CD14-positive monocyte (primary cell): ENCODE measurements around the gene NSG2. TPM values are rescaled to one million over a fixed set of nuclear protein-coding genes. Genes with fewer than 3 reads are reported as not detected.

ENCODE experiments used
- DNase-seq, 3 donors: peaks; one replicate each; pipeline ENCODE4 v3.0.0-alpha.2; 2011 to 2022
- H2AFZ ChIP-seq: 2 replicates; pipeline ENCODE4 v1.6.0; 2012; ENCODE audit warnings: mild to moderate bottlenecking, low read depth, low read length, inconsistent platforms; ENCODE audit not compliant: insufficient read depth, poor library complexity, severe bottlenecking
- H3K27ac ChIP-seq, 2 donors: 1 replicate in 1 of 2; 2 replicates in 1 of 2; pipeline ENCODE4 v1.5.1; 2012 to 2013; ENCODE audit warnings: low read length in 2 of 2, control low read depth in 1 of 2, inconsistent platforms in 1 of 2, low read depth in 1 of 2, mild to moderate bottlenecking in 1 of 2
- H3K27me3 ChIP-seq, 2 donors: one replicate each; pipeline versions ENCODE4 v1.6.0 to v1.6.1; 2011 to 2013; ENCODE audit warnings: low read length in 2 of 2; ENCODE audit not compliant: control insufficient read depth in 2 of 2, insufficient read depth in 2 of 2
- H3K36me3 ChIP-seq, 2 donors: replicated peaks in 1 of 2; 1 replicate in 1 of 2; 2 replicates in 1 of 2; pipeline versions ENCODE4 v1.5.1 to v1.6.1; 2012 to 2013; ENCODE audit warnings: low read length in 2 of 2, control low read depth in 1 of 2, inconsistent platforms in 1 of 2, mild to moderate bottlenecking in 1 of 2; ENCODE audit not compliant: insufficient read depth in 2 of 2, control insufficient read depth in 1 of 2
- H3K4me1 ChIP-seq, 2 donors: 1 replicate in 1 of 2; 2 replicates in 1 of 2; pipeline versions ENCODE4 v1.5.1 to v1.6.1; 2012 to 2013; ENCODE audit warnings: low read length in 2 of 2, control low read depth in 1 of 2, inconsistent platforms in 1 of 2, mild to moderate bottlenecking in 1 of 2, moderate library complexity in 1 of 2; ENCODE audit not compliant: insufficient read depth in 2 of 2, control insufficient read depth in 1 of 2
- H3K4me2 ChIP-seq: replicated peaks from 2 replicates; pipeline ENCODE3; 2012; ENCODE audit warnings: low read length, moderate library complexity, mild to moderate bottlenecking; ENCODE audit not compliant: poor library complexity, severe bottlenecking; ENCODE audit errors: extremely low read depth
- H3K4me3 ChIP-seq, 3 experiments: fragments of 200-600 bp in 1 of 3; sonication (generic) in 1 of 3; replicated peaks in 1 of 3; 1 replicate in 2 of 3; 2 replicates in 1 of 3; pipeline ENCODE4 v1.5.1; 2011 to 2013; ENCODE audit warnings: low read length in 3 of 3, mild to moderate bottlenecking in 3 of 3, control low read depth in 2 of 3, low read depth in 2 of 3, inconsistent platforms in 1 of 3, moderate library complexity in 1 of 3
- H3K79me2 ChIP-seq: 2 replicates; pipeline ENCODE4 v1.6.0; 2012; ENCODE audit warnings: mild to moderate bottlenecking, control low read depth, inconsistent platforms, low read length, moderate library complexity; ENCODE audit not compliant: insufficient read depth
- H3K9ac ChIP-seq: 2 replicates; pipeline ENCODE4 v1.6.0; 2017; ENCODE audit warnings: low read length, mild to moderate bottlenecking; ENCODE audit not compliant: insufficient read depth, poor library complexity, severe bottlenecking
- H3K9me3 ChIP-seq, 2 donors: replicated peaks in 1 of 2; 1 replicate in 1 of 2; 2 replicates in 1 of 2; pipeline versions ENCODE4 v1.5.1 to v1.6.1; 2012 to 2013; ENCODE audit warnings: low read length in 2 of 2, control low read depth in 1 of 2; ENCODE audit not compliant: control insufficient read depth in 1 of 2, insufficient read depth in 1 of 2
- H4K20me1 ChIP-seq: 2 replicates; pipeline ENCODE4 v1.6.0; 2012; ENCODE audit warnings: mild to moderate bottlenecking, low read length, control low read depth, moderate library complexity; ENCODE audit not compliant: insufficient read depth
- H3K27ac Mint-ChIP-seq, 7 donors: one replicate each; pipeline ENCODE4 v1.8.0; 2020; ENCODE audit warnings: mild to moderate bottlenecking in 7 of 7, mixed read lengths in 7 of 7, moderate library complexity in 6 of 7, inconsistent platforms in 2 of 7
- H3K27me3 Mint-ChIP-seq, 3 donors: one replicate each; pipeline ENCODE4 v1.8.0; 2021 to 2022; ENCODE audit warnings: low read depth in 3 of 3, mild to moderate bottlenecking in 3 of 3, mixed read lengths in 3 of 3, moderate library complexity in 3 of 3, inconsistent platforms in 1 of 3
- H3K36me3 Mint-ChIP-seq, 2 donors: one replicate each; pipeline ENCODE4 v1.8.0; 2020; ENCODE audit warnings: mixed read lengths in 2 of 2, inconsistent platforms in 1 of 2, mild to moderate bottlenecking in 1 of 2
- H3K4me1 Mint-ChIP-seq: one replicate; pipeline ENCODE4 v1.8.0; 2020; ENCODE audit warnings: mild to moderate bottlenecking, mixed read lengths
- H3K4me3 Mint-ChIP-seq, 2 donors: one replicate each; pipeline ENCODE4 v1.8.0; 2020; ENCODE audit warnings: mild to moderate bottlenecking in 2 of 2, mixed read lengths in 2 of 2, moderate library complexity in 1 of 2
- H3K9me3 Mint-ChIP-seq, 7 donors: one replicate each; pipeline ENCODE4 v1.8.0; 2020 to 2022; ENCODE audit warnings: mixed read lengths in 7 of 7, mild to moderate bottlenecking in 6 of 7, moderate library complexity in 6 of 7, inconsistent platforms in 2 of 7
- WGBS: methylation state at CpG from one replicate; pipeline ENCODE4 v1.1.5; 2013; ENCODE audit warnings: missing lambda C conversion rate; ENCODE audit not compliant: insufficient coverage; 5-methylcytosine and 5-hydroxymethylcytosine counted together
- intact Hi-C, 2 donors: fragments of 100-400 bp; cut with micrococcal nuclease; formaldehyde crosslinking; loops; one replicate each; pipeline versions ENCODE4 v1.15.0 to v1.15.1; 2023
- polyA plus RNA-seq, 3 donors: library from polyadenylated mRNA; depleted of rRNA in 1 of 3; unstranded in 2 of 3; stranded (reverse) in 1 of 3; fragments of 300-500 nt in 2 of 3; fragments of >200 nt in 1 of 3; fragmentation: Illumina TruSeq in 2 of 3; gene quantifications; 1 replicate in 2 of 3; 2 replicates in 1 of 3; pipeline ENCODE4 v1.2.3, GENCODE V29; 2012 to 2021
- TF ChIP-seq, protein P1 (sequence below): fragments of 200-600 bp; IDR thresholded peaks from one replicate; pipeline ENCODE4 v1.8.0; 2022; ENCODE audit warnings: antibody characterized with exemption, mild to moderate bottlenecking

NSG2 gene
- polyA plus RNA-seq, 3 donors: not detected

DNA sequence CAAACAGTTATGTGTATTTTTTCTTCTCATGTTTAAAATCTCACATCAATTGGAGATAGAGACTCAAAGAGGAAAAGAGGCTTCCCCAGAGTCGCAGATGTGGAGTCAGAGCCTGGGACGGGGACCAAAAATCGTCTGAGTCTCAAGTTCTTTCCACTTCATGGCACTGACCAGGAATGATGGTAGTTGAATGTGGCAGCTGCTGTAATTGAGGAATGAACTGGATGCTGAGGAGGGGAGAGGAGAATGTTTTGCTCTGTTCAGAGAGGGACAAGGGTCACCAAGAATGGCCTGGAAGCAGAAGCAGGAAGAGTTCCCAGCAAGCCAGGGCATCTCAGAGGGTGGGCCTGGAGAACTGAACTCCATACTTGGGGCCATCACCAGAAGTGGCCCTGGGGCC is 103.9 kb downstream of the NSG2 start:
- no peaks in the 10 kb centered on the region for H3K27me3 ChIP-seq
- H3K4me1 ChIP-seq: no peaks in the 10 kb centered on the region
- intact Hi-C loops: no loop called here
- no peak overlapping the region for H3K4me3 ChIP-seq
- H3K9ac ChIP-seq: no peak overlapping the region
- no peaks in the 10 kb centered on the region for H3K36me3 Mint-ChIP-seq
- no peak overlapping the region for H3K27ac Mint-ChIP-seq
- H3K4me3 Mint-ChIP-seq: no peak overlapping the region
- no peaks in the 10 kb centered on the region for H3K4me1 Mint-ChIP-seq
- WGBS: 85% methylated on average over 3 of the region's 3 CpGs
- no peaks in the 10 kb centered on the region for H3K9me3 ChIP-seq
- H3K36me3 ChIP-seq: no peaks in the 10 kb centered on the region
- TF ChIP-seq, protein P1, sequence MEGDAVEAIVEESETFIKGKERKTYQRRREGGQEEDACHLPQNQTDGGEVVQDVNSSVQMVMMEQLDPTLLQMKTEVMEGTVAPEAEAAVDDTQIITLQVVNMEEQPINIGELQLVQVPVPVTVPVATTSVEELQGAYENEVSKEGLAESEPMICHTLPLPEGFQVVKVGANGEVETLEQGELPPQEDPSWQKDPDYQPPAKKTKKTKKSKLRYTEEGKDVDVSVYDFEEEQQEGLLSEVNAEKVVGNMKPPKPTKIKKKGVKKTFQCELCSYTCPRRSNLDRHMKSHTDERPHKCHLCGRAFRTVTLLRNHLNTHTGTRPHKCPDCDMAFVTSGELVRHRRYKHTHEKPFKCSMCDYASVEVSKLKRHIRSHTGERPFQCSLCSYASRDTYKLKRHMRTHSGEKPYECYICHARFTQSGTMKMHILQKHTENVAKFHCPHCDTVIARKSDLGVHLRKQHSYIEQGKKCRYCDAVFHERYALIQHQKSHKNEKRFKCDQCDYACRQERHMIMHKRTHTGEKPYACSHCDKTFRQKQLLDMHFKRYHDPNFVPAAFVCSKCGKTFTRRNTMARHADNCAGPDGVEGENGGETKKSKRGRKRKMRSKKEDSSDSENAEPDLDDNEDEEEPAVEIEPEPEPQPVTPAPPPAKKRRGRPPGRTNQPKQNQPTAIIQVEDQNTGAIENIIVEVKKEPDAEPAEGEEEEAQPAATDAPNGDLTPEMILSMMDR: no peak
- no peak overlapping the region for H3K4me2 ChIP-seq
- peaks cover 0 to 6% (median 3%) of the 10 kb centered on the region in 7 donors for H3K9me3 Mint-ChIP-seq
- no peak for DNase-seq
- H3K27me3 Mint-ChIP-seq: peaks cover 2 to 6% (median 3%) of the 10 kb centered on the region in 3 donors
- H3K79me2 ChIP-seq: no peaks in the 10 kb centered on the region
- H3K27ac ChIP-seq: no peak overlapping the region
- no peak overlapping the region for H2AFZ ChIP-seq
- H4K20me1 ChIP-seq: no peaks in the 10 kb centered on the region

DNA sequence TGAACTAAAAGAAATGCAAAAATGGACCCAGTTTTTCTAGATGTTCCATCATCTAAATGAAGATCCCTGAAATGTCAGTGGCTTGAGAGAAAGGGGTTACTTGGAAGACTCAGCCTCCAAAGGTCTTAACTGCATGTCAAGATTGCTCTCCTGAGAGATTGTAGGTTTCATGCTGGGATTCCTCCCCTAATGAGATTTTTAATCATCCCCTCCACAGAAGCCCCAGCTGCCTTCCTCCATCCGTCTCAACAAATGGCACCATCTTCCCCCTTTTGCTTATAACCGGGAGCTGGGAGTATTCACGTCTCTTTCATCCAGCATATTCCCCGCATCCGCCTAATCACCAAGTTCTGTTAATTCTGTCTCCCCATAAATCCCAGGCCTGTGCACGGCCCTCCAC is 104.5 kb downstream of the NSG2 start:
- WGBS: 91% methylated on average over 6 of the region's 6 CpGs
- Mint-ChIP-seq H3K27ac (no peak overlapping the region), H3K27me3 (peaks cover 2 to 6% (median 3%) of the 10 kb centered on the region in 3 donors)

More for the DNA sequence above, 104.5 kb downstream of the NSG2 start:
- no peak overlapping the region for H3K4me3 Mint-ChIP-seq
- Histone ChIP-seq H3K36me3 (no peaks in the 10 kb centered on the region), H3K27ac (no peak overlapping the region), H3K4me3 (no peak overlapping the region), H3K27me3 (no peaks in the 10 kb centered on the region), H3K9ac (no peak overlapping the region), H3K4me1 (no peaks in the 10 kb centered on the region), H3K79me2 (no peaks in the 10 kb centered on the region), H2AFZ (no peak overlapping the region), H3K4me2 (no peak overlapping the region), H4K20me1 (no peaks in the 10 kb centered on the region), H3K9me3 (peaks cover 0 to 3% of the 10 kb centered on the region in 2 donors)
- TF ChIP-seq, protein P1: no peak
- H3K9me3 Mint-ChIP-seq: peaks cover 2 to 11% (median 8%) of the 10 kb centered on the region in 7 donors
- H3K4me1 Mint-ChIP-seq: no peaks in the 10 kb centered on the region
- DNase-seq: no peak
- H3K36me3 Mint-ChIP-seq: no peaks in the 10 kb centered on the region
- intact Hi-C loops: no loop called here
